ENCODE measurements around the gene HEPACAM2.

HEPACAM2 gene

GRCh38 chr7:93156884-93157283 is 69.4 kb downstream of the HEPACAM2 start:
- no peak for DNase-seq (ENCODE audit: low read depth)
- no peak overlapping the region for H3K4me3 ChIP-seq (replicated peaks; ENCODE audit: low read depth, low read length)
- no peak for TF ChIP-seq CTCF (IDR thresholded peaks at IDR 0.05; ENCODE audit: low read length, missing control alignments)

GRCh38 chr7:93150200-93150835 is 76.0 kb downstream of the HEPACAM2 start:
- no peak for TF ChIP-seq CTCF (IDR thresholded peaks at IDR 0.05; ENCODE audit: low read length, missing control alignments)
- peak; percentile 21 for DNase-seq (ENCODE audit: low read depth)
- H3K4me3 ChIP-seq (replicated peaks; ENCODE audit: low read depth, low read length) = no peak overlapping the region

GRCh38 chr7:93148727-93149126 is 77.5 kb downstream of the HEPACAM2 start:
- no peak for TF ChIP-seq CTCF (IDR thresholded peaks at IDR 0.05; ENCODE audit: low read length, missing control alignments)
- no peak for DNase-seq (ENCODE audit: low read depth)
- no peak overlapping the region for H3K4me3 ChIP-seq (replicated peaks; ENCODE audit: low read depth, low read length)

DNA sequence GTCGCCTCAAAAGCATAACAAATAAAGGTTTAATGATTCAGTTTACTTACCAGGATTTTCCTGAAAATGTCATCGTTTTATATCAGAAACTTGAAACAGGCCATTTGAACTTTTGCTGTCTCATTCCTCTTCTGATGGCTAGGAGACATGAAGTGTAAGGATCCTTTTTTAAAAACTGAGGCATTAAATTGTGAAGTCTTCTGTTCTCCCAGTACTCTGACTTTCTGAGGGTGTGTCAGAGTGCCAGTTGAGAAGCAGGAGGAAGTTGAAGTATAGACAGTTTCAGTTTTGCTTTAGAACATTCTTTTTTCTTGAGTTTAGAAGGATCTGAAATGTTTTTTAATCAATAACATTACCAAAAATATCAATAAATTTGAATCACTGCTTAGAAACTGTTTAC is 78.1 kb downstream of the HEPACAM2 start, which contains the start of gene SAMD9L:
Gene SAMD9L, minus strand, starts transcription at position 242 of the 400 bp plus-strand sequence. CDS start 12,414 bp downstream, outside the sequence.
- TF ChIP-seq CTCF (IDR thresholded peaks at IDR 0.05; ENCODE audit: low read length, missing control alignments) = no peak
- H3K4me3 ChIP-seq (replicated peaks; ENCODE audit: low read depth, low read length) = peak within 1 kb of the TSS; percentile 62
- peak; percentile 35 for DNase-seq (ENCODE audit: low read depth)

GRCh38 chr7:93147363-93147762 is 78.9 kb downstream of the HEPACAM2 start:
- DNase-seq (ENCODE audit: low read depth) = peak; percentile 63
- H3K4me3 ChIP-seq (replicated peaks; ENCODE audit: low read depth, low read length) = peak overlapping the region; percentile 62
- no peak for TF ChIP-seq CTCF (IDR thresholded peaks at IDR 0.05; ENCODE audit: low read length, missing control alignments)

DNA sequence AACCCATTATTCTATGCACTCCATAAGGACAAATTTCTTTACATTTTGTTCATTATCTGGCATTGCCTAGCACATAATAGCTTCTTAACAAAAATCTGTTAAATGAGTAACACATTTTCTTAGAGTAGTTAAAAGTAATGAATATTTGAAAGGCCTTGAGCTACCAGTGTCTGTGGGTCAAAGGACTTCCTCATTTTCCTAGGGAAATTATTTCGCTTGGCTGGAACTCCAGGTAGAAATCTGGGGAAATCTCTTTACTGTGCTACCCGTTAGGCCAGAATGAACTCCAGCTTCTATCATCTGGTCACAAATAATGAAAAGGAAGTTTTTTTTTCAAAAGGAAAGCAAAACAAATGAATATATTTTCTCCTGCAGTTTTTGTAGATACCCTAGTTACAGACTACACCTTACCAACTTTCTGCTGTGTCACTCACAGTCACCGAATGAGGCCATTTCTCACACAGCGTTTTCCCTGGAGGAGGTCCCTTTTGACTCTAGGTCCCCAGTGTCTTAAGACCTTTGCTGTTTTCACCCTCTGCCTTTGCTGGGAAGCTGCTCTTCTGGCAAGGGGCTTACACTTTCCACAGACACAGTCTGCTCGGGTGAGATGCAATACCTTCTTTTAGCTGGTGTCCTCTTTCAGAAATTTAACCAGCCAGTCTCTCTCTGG is 79.7 kb downstream of the HEPACAM2 start:
- peak overlapping the region; percentile 62 for H3K4me3 ChIP-seq (replicated peaks; ENCODE audit: low read depth, low read length)
- TF ChIP-seq CTCF (IDR thresholded peaks at IDR 0.05; ENCODE audit: low read length, missing control alignments) = no peak
- DNase-seq (ENCODE audit: low read depth) = no peak

Measured in fibroblast of pulmonary artery (primary cell).